NCI-H146 treated with DMSO at 0.1 percent for 48 hours (cell line): ENCODE measurements around the gene MAOB.
"Not testable (repeated sequence)": the region's sequence is repeated elsewhere in the genome, so short reads cannot be mapped to it uniquely, and the experiment has no call there.

Experiments
- DNase-seq: peaks from one replicate; lab custom pipeline; 2025; ENCODE audit not compliant: unreplicated experiment; lab: John Stamatoyannopoulos, UW

Gene MAOB

DNA sequence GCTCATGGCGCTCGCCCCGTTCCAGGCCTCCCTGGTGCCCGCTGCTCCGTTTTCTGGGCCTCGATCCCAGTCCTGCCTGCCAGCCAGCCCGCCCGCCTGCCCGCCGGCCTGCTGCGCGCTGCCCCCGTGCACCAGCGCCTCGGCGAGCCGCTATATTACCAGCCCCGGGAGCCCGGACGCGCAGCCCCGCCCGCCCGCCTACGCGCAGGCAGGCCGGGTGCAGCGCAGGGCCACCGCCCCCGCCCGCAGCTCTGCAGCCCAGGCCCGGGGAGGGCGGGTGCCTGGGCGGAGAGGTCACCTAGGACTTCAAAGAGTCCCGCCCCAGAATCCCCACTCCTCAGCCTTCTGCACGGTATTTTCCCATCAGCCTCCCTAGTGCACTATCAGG lies at the start of gene MAOB:
Gene MAOB, minus strand, starts transcription at position 157 of the 388 bp plus-strand sequence. Its CDS starts 151 bp downstream, at position 6.
- no peak for DNase-seq

DNA sequence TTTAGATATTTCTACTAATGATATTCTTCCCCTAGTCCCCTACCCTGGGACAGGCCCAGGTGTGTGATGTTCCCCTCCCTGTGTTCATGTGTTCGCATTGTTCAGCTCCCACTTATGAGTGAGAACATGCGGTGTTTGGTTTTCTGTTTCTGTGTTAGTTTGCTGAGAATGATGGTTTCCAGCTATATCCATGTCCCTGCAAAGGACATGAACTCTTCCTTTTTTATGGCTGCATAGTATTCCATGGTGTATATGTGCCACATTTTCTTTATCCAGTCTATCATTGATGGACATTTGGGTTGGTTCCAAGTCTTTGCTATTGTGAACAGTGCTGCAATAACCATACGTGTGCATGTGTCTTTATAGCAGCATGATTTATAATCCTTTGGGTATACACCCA lies 39.8 kb upstream of the MAOB start:
- DNase-seq: not testable (repeated sequence)

DNA sequence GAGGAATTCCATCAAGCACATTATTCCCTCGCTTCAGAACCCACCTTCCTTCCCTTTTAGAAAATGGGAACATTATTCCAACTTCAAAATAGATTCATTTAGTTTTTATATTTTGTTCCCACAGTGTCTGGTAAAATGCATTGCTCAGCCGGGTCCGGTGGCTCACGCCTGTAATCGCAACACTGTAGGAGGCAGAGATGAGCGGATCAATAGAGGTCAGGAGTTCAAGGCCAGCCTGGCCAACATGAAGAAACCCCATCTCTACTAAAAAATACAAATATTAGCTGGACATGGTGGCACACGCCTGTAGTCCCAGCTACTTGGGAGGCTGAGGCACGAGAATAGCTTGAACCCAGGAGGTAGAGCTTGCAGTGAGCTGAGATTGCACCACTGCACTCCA lies 28.5 kb upstream of the MAOB start:
- not testable (repeated sequence) for DNase-seq

DNA sequence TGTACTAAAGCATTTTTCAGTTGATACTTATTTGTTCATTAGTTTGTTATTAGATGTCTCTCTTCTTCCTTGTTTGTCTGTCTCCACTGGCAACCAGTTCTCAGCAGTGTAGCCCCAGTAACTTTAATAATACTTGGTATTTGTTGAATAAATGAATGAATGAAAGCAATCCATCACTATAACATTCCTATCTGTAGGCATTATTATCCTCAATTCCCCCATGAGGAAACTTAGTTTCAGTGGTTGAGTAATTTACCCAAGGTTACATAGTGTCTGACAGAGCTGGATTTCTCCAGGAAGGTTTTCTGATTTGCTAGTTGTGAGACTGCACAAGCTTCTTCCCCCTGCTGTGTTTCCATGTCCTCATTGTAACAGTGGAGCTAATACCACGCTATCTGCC lies 27.8 kb upstream of the MAOB start:
- no peak for DNase-seq

DNA sequence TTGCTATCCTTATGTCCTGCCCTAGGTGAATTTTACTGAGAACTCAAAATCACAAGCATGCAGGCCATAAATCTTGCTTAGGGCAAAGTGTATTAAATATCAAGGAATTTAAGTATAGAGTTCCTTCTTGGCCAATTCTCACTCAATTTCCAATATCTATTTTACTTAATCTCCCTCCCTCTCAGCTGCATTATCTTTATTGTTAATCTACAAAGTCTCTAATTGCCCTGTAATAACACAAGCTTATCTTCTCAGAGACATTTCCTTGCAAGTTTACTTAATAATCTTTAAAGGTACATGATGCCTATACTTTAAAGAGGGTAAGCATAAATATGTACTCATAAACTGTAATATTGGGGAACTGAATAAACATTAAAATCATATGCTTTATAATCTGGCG lies 26.9 kb upstream of the MAOB start:
- DNase-seq: no peak

DNA sequence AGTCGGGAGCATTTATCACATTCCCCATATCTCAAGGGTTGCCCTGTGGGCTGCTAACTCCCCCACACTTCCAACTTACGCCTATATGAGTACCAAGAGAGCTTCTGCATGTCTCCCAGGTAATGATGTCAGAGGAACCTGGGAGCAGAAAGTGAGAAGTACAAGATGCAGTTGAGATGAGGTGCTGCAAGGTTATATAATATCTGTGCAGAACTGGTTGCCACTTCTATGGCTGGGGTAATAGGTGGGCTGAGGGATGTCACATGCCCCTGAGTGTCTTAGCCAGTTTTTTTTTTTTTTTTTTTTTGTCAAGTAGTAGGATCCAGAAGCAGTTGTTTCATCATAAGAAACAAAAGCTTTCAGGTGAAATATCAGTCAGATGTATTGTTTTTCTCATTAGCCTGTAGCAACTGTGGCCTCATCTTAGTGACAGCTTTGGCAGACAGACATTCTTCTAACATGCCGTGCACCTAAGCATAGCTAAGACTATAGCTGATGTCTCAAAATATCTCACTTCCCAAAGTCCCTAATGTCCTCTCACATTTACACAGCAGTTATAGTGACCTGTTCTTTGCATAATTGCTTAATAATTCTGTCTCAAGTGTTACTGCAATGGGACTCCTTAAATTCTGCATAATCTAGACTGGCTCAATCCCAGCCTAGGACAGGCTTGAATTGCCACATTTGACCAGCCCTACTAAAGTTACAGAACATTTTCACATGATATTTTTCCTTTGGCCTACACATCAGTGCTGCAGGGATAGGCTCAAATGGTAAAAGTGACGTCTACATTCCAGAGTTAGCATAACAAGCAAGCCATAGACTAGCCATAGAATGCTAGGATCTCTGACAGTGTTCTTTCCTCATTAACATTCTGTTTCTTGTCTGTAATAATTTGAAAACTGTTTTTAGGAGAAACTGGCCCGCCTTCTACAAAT lies 17.9 kb upstream of the MAOB start:
- no peak for DNase-seq

DNA sequence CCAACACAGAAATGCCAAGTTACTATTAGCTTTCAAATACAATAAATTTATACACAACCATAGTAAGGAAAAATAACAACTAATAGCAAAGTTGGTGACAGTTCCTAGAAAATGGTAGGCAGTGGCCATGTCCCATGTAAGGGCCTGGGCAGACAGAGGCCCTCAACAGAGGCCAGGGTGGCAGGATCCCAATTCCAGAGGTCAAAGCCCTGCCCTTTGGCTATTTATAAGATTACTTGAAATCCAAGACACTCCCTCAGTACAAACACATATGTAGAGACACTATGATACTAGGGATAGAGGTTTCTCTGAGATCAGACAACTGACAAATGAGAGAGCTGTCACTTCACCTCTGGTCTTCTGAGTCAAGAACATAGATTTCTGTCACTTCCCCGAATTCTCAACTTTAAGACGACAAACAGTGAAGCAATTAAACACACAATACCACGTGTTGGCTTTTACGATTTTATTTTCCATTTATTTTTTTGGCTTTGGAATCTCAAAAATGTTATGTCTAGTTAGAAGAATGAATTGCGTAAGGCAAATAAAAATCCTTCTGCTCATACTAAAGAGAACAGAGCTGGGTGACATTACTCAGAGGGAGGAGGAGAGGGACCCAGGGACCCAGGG lies 16.3 kb upstream of the MAOB start:
- DNase-seq: no peak

DNA sequence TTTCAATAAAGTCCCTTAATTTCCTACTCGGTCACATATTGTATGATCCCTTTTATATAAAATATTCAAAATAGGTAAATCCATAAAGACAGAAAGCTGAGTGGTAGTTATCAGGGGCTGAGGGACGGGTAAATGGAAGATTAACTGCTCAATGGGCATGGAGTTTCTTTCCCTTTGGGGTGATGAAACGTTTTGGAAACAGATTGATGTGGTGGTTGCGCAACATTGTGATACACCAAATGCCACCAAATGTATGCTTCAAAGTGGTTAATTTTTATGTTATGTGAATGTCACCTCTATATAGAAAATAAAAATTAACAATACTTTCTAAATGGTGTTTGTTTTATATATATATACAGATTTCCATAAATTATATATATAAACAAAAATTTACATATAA lies 15.0 kb upstream of the MAOB start:
- DNase-seq: no peak

DNA sequence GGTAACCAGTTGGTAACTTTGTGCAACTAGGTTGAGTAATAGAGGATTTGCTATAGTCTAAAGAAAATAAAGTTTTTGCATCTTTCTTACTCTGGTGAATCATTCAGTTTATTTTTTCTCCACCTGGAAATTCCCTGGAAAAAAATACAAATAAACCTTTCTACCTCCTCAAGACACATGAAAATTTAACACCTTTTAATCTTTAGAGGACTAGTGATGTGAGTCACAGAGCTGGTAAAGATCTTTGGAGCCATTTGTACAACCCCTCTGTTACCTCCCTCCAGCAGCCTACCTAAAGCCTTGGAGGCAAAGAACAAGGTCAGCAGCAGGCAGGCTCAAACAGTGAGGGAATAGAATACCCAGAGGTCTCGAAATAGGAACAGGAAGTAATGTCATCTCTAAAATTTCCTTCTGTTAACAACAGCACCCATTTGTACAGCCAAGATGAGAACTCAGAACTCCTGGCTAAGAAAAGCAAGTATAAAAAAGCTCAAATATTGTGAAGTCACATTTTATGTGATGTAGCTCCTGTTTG lies 10.2 kb upstream of the MAOB start:
- no peak for DNase-seq

DNA sequence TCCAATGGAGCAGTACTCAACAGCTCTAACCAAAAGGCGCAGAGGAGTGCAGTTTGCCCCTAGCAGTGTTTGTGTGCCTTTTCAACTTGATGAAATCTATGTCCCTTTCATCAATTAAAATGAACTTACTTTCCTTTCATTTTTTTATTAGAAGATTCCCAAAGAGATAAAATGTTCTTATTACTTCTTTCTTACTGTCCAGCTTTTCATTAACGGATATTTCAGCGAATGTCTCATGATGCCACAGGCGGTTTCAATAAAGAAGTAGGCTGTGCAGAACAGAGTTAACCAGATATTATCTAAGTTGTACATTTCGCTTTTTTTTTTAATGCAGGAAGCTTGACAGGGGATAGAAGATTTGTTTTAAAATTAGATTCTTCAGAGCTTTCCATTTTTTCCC lies 3.4 kb upstream of the MAOB start:
- no peak for DNase-seq

DNA sequence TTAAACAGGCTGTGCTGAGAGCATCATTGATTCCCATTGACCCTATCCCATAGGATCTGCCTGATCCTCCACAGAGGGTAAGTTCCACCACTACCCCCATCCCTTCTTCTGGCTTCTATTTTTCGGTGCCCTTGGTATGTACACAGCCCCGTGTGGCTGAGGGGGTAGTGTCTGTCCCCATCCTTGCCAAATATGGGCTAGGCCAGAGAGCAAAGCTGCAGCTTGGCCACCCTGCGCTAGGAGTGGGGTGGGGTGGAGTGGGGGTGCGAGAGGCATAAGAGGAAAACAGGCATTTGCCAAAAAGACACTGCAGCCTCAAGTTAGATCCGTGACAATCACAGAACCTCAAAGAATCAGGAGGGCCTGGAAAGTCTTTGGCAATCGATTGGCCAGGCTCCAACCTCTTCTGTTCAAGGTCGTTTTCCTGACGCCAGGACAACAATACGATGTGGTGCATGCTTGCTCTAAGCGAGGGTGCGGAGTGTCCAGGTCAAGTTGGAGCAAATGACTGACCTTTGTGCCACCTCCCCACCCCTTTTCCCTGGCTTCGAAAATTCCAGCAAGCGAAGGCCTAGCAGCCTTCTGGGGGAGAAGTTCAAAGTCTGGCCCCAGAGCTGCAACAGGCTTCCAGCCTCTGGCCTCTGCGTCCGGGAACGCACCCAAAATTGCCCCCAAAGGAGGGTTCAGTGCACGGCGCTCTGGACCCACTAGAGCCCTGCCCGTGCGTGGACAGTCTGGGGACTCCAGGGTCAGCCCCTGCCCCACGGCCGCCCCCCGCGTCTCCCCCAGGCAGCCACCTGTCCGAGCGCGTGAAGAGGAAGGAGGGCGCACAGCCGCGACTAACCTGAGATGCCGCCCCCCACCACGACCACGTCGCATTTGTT lies 598 bp downstream of the MAOB start:
- no peak for DNase-seq

DNA sequence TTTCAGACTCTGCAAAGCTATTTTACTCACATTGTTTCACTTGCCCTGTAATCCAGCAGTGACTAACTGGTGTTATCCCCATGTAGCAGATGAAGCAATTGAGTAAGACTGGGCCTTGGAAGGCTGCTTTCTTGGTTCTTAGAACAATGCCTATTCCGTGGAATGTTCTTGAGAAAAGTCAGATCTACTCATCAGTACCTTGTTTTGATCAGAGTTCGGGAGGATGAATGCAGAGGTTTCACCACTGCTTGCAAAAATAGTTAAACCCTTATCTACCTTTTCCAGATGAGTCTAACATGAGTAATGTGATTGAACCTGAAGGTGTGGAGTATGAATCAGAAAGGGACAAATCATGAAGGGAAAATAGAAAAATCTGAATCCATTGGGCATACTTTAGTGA lies 1.8 kb downstream of the MAOB start:
- no peak for DNase-seq

DNA sequence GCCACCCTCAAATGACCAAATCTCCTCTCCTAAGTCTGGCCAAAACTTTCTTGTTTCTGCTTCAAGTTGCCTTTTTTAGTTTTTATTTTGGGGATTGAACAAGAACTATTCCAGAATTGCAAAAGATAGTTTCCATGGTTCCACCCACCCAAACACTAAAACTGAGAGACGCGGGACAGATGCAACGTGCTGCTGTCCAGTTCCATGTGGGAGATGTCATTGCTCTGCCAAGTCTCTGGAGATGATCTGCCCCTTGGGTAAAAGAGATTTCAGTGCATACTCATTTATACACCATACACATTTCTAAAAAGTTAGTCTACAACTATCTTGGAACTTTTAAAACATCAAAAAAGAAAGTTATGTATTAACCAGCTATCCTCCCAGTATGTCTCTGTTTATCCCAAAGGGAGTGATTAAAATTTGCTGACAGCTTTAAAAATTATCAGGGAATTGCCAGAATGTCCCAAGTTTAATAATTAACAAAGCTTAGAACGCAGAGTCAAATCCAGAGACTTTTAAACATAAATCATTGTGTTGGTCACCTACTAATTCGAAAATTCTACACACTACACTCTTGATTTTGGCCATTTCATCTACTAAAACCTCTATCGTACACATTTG lies 3.2 kb downstream of the MAOB start:
- no peak for DNase-seq

DNA sequence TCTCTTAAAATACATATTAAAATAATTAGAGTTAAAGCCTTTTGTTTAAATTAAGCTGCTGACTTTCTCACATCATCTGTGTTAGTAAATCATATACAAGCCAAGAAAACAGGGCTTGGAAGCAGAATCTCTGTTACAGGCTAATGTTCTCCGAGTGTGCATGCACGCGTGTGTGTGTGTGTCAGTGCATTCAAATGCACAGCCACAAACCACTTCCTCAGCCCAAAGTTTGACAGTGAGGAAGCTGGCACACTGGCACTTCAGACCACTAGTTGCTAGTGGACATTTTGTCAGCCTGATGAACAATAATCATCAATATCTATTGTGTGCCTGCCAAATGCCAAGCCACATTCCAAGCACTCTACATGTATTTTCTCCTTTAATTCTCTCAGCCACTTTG lies 5.6 kb downstream of the MAOB start:
- DNase-seq: no peak

DNA sequence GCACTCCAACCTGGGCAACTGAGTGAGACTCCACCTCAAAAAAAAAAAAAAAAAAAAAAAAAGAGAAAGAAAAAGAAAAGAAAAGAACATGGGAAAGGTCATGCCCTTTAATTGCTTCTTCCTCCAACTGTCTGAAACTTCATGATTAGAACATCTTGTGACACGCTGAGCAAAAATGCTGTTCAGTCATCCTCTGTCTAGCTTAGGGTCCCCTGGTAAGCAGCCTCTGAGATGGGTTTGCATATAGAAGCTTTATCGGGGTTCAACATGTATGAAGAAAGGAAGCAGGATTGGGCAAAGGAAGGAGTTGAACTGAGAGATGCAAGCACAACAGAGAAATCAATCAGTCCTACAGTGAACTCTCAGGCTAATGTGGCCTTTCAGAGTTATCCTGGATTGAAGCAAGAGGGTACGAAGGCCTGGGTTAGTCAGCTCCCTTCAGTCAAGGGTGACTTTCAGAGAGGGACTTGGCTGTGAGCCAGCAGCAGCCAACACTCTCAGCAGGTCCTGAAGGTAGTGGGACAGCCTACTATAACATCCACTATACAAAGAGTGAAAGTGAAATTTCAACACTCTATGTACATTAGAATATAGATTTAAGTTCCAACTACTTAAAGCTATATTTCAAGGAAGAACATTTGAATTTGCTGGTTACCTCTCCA lies 11.4 kb downstream of the MAOB start:
- DNase-seq: no peak

DNA sequence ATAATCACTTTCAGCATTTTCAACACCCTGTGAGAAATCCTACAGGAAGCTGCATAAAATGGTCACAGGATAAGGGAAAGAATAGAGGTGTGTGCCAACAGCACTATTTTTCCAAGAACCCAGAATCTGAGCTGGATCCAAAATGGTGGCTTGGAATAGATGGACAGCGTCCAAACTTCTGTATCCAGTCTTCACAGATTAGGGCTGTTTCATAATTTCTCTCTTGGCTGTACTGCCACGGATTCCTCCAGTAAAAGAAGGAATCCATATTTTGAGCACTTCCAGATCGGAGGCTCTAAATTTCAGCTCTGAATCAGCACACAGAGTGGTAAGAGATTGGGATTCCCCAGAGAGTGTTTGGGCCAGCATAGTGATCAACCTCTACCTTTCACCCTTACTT lies 12.2 kb downstream of the MAOB start:
- no peak for DNase-seq

DNA sequence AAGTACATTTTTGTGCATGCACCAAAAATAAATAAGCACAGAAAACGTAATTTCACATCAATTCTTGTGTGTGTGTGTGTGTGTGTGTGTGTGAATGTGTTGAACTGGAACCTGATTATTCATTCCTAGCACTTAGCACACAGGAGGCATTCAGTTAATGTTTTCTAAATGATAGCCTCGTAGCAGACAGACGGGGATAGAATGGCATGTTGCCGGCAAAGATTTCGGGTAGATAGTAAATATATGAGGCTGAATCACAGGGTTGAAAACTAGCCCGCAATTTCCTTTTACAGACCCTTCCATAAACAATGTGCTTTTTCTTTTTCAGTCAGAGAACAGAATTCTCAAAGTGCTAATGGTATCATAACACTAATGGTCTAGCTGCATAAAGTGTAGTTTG lies 13.5 kb downstream of the MAOB start:
- no peak for DNase-seq

DNA sequence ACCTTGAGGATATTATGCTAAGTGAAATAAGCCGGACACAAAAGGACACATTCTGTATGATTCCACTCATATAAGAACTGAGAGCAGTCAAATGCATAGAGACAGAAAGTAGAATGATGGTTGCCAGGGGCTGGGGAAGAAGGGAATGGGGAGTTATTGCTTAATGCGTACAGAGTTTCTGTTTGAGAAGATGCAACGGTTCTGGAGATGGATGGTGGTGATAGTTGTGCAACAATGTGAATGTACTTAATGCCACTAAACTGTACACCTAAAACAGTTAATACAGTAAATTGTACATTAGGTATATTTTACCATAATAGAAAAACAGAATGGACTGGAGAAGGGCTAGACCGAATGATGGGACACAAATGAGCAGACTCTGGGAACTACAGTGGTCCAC lies 15.8 kb downstream of the MAOB start:
- no peak for DNase-seq

DNA sequence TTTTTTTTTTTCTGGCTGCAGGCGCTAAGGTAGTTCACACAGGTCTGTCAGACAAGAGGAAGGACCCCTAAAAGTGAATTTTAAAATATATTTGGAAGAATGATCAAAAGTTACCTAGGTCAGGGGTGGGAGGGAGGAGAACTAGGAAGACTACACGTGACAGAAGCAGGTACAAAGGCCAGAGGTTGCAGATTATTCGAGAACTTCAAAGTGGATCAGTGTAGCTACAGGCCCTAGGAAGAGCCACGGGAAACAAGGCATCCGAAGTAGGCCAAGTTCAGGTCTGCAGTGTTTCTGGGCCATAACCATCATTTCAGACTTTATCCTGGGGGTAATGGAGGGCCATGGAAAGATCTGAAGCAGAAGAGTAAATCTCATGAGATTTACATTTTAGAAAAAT lies 16.5 kb downstream of the MAOB start:
- DNase-seq: no peak

DNA sequence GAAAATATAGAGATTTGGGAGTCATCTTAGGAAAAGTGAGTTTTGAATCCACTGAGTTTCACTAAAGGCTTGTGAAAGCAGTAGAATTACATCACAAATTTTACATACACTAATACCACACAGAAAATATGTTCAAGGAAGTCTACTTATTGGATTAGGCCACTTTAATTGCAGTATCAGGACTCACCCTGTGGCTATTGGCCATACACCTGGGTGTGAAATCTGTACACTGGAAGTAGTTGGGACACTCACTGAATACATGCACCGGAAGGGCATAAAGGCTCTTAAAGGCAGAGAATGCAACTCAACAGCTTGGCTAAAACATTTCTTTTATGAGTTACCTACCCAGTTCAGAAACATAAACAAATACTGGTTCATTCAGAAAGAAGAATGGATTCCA lies 19.8 kb downstream of the MAOB start:
- no peak for DNase-seq
